SK-N-SH treated with all-trans-retinoic acid at 6 μM for 48 hours (cell line): ENCODE measurements around the gene TMCO5A.

Experiments
- ATAC-seq: fragments of 200-7000 bp; cut with Tn5 transposase; 3 replicates; pipeline ENCODE4 v1.9.1; 2020; ENCODE audit warnings: mild to moderate bottlenecking, moderate library complexity
- BACH2 ChIP-seq: fragments of 250-450 bp; sonication (Bioruptor Pico); IDR thresholded peaks from 2 replicates; pipeline ENCODE4 v1.9.0; 2021; ENCODE audit warnings: mild to moderate bottlenecking, borderline replicate concordance
- CSDC2 ChIP-seq: fragments of 250-450 bp; sonication (Bioruptor Pico); IDR thresholded peaks from 2 replicates; pipeline ENCODE4 v1.5.0; 2020; ENCODE audit warnings: mild to moderate bottlenecking, moderate library complexity
- CSRNP3 ChIP-seq: fragments of 250-450 bp; sonication (Bioruptor Pico); IDR thresholded peaks from 2 replicates; pipeline ENCODE4 v1.5.1; 2021; ENCODE audit warnings: mild to moderate bottlenecking, moderate library complexity
- ESRRG ChIP-seq: fragments of 250-450 bp; sonication (Bioruptor Pico); IDR thresholded peaks from 2 replicates; pipeline ENCODE4 v1.6.1; 2021; ENCODE audit warnings: mild to moderate bottlenecking
- GLIS3 ChIP-seq: fragments of 250-450 bp; sonication (Bioruptor Pico); IDR thresholded peaks from 2 replicates; pipeline ENCODE4 v1.5.0; 2020; ENCODE audit warnings: mild to moderate bottlenecking, moderate library complexity
- ISL1 ChIP-seq: fragments of 250-450 bp; sonication (Bioruptor Pico); IDR thresholded peaks from 2 replicates; pipeline ENCODE4 v2.1.2; 2022; ENCODE audit warnings: mild to moderate bottlenecking, moderate library complexity
- OSR1 ChIP-seq: fragments of 250-450 bp; sonication (Bioruptor Pico); IDR thresholded peaks from 2 replicates; pipeline ENCODE4 v1.8.0; 2022; ENCODE audit warnings: moderate library complexity, mild to moderate bottlenecking, inconsistent platforms
- PATZ1 ChIP-seq: fragments of 250-450 bp; sonication (Bioruptor Pico); IDR thresholded peaks from 2 replicates; pipeline ENCODE4 v1.8.0; 2020; ENCODE audit warnings: mild to moderate bottlenecking, moderate library complexity, borderline replicate concordance
- POU6F1 ChIP-seq: fragments of 250-450 bp; sonication (Bioruptor Pico); IDR thresholded peaks from 2 replicates; pipeline ENCODE4 v1.8.0; 2021; ENCODE audit warnings: low read depth, mild to moderate bottlenecking, moderate library complexity, borderline replicate concordance
- PPARA ChIP-seq: fragments of 250-450 bp; sonication (Bioruptor Pico); IDR thresholded peaks from 2 replicates; pipeline ENCODE4 v1.5.0; 2020; ENCODE audit warnings: mild to moderate bottlenecking, borderline replicate concordance
- RARB ChIP-seq: fragments of 250-450 bp; sonication (Bioruptor Pico); IDR thresholded peaks from 2 replicates; pipeline ENCODE4 v1.8.0; 2021; ENCODE audit warnings: mild to moderate bottlenecking, moderate library complexity
- SNAI2 ChIP-seq: fragments of 250-450 bp; sonication (Bioruptor Pico); IDR thresholded peaks from 2 replicates; pipeline ENCODE4 v1.5.0; 2020; ENCODE audit warnings: mild to moderate bottlenecking, moderate library complexity
- TCF4 ChIP-seq: fragments of 250-450 bp; sonication (Bioruptor Pico); IDR thresholded peaks from 2 replicates; pipeline ENCODE4 v1.8.0; 2021; ENCODE audit warnings: mild to moderate bottlenecking, moderate library complexity, borderline replicate concordance
- TOX ChIP-seq: fragments of 250-450 bp; sonication (Bioruptor Pico); IDR thresholded peaks from 2 replicates; pipeline ENCODE4 v1.8.0; 2021; ENCODE audit warnings: mild to moderate bottlenecking, moderate library complexity, borderline replicate concordance
- TSHZ2 ChIP-seq: fragments of 250-450 bp; sonication (Bioruptor Pico); IDR thresholded peaks from 2 replicates; pipeline ENCODE4 v1.5.0; 2020; ENCODE audit warnings: mild to moderate bottlenecking, moderate library complexity
- ZC3H10 ChIP-seq: fragments of 250-450 bp; sonication (Bioruptor Pico); IDR thresholded peaks from 2 replicates; pipeline ENCODE4 v1.5.1; 2021; ENCODE audit warnings: mild to moderate bottlenecking, moderate library complexity
- ZFP30 ChIP-seq: fragments of 450-650 bp; formaldehyde crosslinking; IDR thresholded peaks from 2 replicates; pipeline ENCODE4 v1.5.0; 2022; ENCODE audit warnings: mild to moderate bottlenecking, moderate library complexity
- ZNF565 ChIP-seq: fragments of 450-650 bp; formaldehyde crosslinking; conservative IDR thresholded peaks from 2 replicates; pipeline ENCODE4 v1.5.0; 2020; ENCODE audit warnings: low read depth, mild to moderate bottlenecking, moderate library complexity
- ZNF8 ChIP-seq: fragments of 450-650 bp; formaldehyde crosslinking; IDR thresholded peaks from 2 replicates; pipeline ENCODE4 v1.5.0; 2020; ENCODE audit warnings: mild to moderate bottlenecking, moderate library complexity
- TF ChIP-seq, protein P1 (sequence below): fragments of 250-450 bp; sonication (Bioruptor Pico); IDR thresholded peaks from 2 replicates; pipeline ENCODE4 v1.5.1; 2020; ENCODE audit warnings: low read depth, mild to moderate bottlenecking, moderate library complexity

TMCO5A gene

GRCh38 chr15:37898362-37898761 lies 36.1 kb upstream of the TMCO5A start:
- ATAC-seq, result no peak
- TF ChIP-seq GLIS3 (CRISPR knock-in tag) (no peak), POU6F1 (CRISPR knock-in tag) (no peak), SNAI2 (no peak), BACH2 (CRISPR knock-in tag) (no peak), TSHZ2 (no peak), ISL1 (no peak), TOX (CRISPR knock-in tag) (no peak), ESRRG (no peak), CSDC2 (CRISPR knock-in tag) (no peak), OSR1 (no peak), TCF4 (CRISPR knock-in tag) (no peak), PATZ1 (CRISPR knock-in tag) (no peak), ZNF565 (CRISPR knock-in tag) (no peak), PPARA (CRISPR knock-in tag) (no peak), ZFP30 (CRISPR knock-in tag) (no peak), ZNF8 (CRISPR knock-in tag) (no peak), RARB (CRISPR knock-in tag) (no peak), ZC3H10 (CRISPR knock-in tag) (no peak), CSRNP3 (CRISPR knock-in tag) (no peak)
- TF ChIP-seq, protein P1, sequence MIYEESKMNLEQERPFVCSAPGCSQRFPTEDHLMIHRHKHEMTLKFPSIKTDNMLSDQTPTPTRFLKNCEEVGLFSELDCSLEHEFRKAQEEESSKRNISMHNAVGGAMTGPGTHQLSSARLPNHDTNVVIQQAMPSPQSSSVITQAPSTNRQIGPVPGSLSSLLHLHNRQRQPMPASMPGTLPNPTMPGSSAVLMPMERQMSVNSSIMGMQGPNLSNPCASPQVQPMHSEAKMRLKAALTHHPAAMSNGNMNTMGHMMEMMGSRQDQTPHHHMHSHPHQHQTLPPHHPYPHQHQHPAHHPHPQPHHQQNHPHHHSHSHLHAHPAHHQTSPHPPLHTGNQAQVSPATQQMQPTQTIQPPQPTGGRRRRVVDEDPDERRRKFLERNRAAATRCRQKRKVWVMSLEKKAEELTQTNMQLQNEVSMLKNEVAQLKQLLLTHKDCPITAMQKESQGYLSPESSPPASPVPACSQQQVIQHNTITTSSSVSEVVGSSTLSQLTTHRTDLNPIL (CRISPR knock-in tag), result no peak

- ATAC-seq, result peak; percentile 98
These were observed 33.9 kb upstream of the TMCO5A start for GRCh38 chr15:37900326-37901221.

DNA sequence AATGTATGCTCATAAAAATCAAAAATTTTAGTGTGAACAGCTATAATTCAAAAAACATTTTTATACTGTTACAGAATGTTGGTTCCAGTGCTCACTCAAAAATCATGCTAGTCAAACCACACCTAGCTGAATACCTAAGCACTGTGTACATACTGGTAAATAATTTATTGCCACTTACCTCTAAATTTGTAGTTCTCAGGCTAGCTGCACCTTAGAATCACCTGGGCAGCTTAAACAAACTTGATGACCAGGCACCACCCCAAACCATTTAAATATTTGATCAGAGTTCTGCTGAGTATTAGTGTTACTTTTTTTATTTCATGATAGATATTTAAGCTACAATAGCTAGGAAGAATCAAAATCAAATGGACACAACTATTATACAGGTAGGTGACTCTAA lies 32.3 kb upstream of the TMCO5A start:
- no peak for ATAC-seq
- TF ChIP-seq ISL1 (no peak), TOX (CRISPR knock-in tag) (no peak), CSDC2 (CRISPR knock-in tag) (no peak), ZFP30 (CRISPR knock-in tag) (no peak), ZNF565 (CRISPR knock-in tag) (no peak), OSR1 (no peak)

More at GRCh38 chr15:37900326-37901221, 33.9 kb upstream of the TMCO5A start:
- TF ChIP-seq PPARA (CRISPR knock-in tag) (no peak), ISL1 (no peak), TOX (CRISPR knock-in tag) (no peak)
